ENCODE results near the gene AGTRAP. TPM values are rescaled to one million over a fixed set of nuclear protein-coding genes. Genes with fewer than 3 reads are reported as not detected.

The AGTRAP gene
- total and polyA plus RNA-seq, 9 of the 15 experiments (the other 6 are each of a cell fraction or from before 2014, with no cell fraction given): 26.8 to 105 (median 57.5) TPM

DNA sequence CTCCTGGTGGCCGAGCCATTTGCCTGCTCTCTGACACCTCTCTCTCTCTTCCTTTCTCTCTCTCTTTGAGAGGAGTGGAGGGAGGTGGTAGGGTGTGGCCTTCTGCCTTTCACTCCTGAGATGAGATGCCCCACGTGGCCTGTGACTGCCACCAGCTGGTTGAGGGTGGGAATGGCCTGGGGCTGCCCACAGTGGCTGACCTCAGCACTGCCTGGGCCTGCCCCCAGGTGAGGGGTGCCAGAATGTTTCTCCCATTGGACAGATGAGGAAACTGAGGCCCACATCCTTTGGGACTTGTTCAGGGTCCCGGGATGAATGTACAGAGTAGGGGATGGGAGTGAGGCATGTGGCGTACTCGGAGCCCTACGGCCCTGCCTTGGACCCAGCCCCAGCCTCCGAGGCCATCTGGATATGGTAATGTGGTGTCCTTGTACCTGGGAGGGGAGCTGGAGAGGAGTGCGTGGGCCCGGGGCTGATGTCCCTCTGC lies 13.3 kb downstream of the AGTRAP start (continued):
- TF ChIP-seq, protein P1, sequence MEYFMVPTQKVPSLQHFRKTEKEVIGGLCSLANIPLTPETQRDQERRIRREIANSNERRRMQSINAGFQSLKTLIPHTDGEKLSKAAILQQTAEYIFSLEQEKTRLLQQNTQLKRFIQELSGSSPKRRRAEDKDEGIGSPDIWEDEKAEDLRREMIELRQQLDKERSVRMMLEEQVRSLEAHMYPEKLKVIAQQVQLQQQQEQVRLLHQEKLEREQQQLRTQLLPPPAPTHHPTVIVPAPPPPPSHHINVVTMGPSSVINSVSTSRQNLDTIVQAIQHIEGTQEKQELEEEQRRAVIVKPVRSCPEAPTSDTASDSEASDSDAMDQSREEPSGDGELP (CRISPR knock-in tag; IDR thresholded peaks at IDR 0.05; ENCODE audit: borderline replicate concordance): peak; percentile 94
- peak; percentile 44; the same call in 1 of the 2 replicates for TF ChIP-seq HCFC1 (IDR thresholded peaks at IDR 0.05; ENCODE audit: low read depth, low read length)
- TF ChIP-seq SP1 (CRISPR knock-in tag; IDR thresholded peaks at IDR 0.05): peak; percentile 71; the same call in 1 of the 2 replicates
- no peak for TF ChIP-seq CREBBP (IDR thresholded peaks at IDR 0.05; ENCODE audit: low read depth, low read length)
- TF ChIP-seq CBX5 (IDR thresholded peaks at IDR 0.05; ENCODE audit: borderline replicate concordance, low read depth): no peak
- TF ChIP-seq HDGF (IDR thresholded peaks at IDR 0.05): 0 out of 2 replicates have a peak, but pooled peaks have one; percentile 71
- no peak for TF ChIP-seq ZNF23 (CRISPR knock-in tag; IDR thresholded peaks at IDR 0.05)
- TF ChIP-seq, protein P2, sequence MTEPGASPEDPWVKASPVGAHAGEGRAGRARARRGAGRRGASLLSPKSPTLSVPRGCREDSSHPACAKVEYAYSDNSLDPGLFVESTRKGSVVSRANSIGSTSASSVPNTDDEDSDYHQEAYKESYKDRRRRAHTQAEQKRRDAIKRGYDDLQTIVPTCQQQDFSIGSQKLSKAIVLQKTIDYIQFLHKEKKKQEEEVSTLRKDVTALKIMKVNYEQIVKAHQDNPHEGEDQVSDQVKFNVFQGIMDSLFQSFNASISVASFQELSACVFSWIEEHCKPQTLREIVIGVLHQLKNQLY (CRISPR knock-in tag; conservative IDR thresholded peaks at IDR 0.05): peak; percentile 51 to 54; a peak in 2 of 4 replicates
- no peak for TF ChIP-seq ASH1L (IDR thresholded peaks at IDR 0.05; ENCODE audit: borderline replicate concordance, low read depth, partially characterized antibody)
- peak in 1 of 2 experiments; percentile 76; a peak in 2 of 4 replicates for TF ChIP-seq RCOR1 (IDR thresholded peaks at IDR 0.05; ENCODE audit: borderline replicate concordance in 1 of 2, low read depth in 2 of 2, low read length in 2 of 2)
- peak; percentile 14; the same call in 1 of the 2 replicates for TF ChIP-seq HIVEP1 (CRISPR knock-in tag; IDR thresholded peaks at IDR 0.05)
- peak; percentile 28; the same call in 1 of the 2 replicates for TF ChIP-seq MTA1 (IDR thresholded peaks at IDR 0.05; ENCODE audit: borderline replicate concordance)
- TF ChIP-seq, protein P3, sequence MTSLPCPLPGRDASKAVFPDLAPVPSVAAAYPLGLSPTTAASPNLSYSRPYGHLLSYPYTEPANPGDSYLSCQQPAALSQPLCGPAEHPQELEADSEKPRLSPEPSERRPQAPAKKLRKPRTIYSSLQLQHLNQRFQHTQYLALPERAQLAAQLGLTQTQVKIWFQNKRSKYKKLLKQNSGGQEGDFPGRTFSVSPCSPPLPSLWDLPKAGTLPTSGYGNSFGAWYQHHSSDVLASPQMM (CRISPR knock-in tag; IDR thresholded peaks at IDR 0.05): no peak
- TF ChIP-seq, protein P4, sequence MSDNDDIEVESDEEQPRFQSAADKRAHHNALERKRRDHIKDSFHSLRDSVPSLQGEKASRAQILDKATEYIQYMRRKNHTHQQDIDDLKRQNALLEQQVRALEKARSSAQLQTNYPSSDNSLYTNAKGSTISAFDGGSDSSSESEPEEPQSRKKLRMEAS (CRISPR knock-in tag; IDR thresholded peaks at IDR 0.05): peak; percentile 96
- TF ChIP-seq SETDB1 (IDR thresholded peaks at IDR 0.05; ENCODE audit: low read length): no peak
- TF ChIP-seq RBM34 (IDR thresholded peaks at IDR 0.05; ENCODE audit: borderline replicate concordance, insufficient read depth, low read length): no peak
- peak; percentile 56; the same call in 1 of the 2 replicates for TF ChIP-seq L3MBTL2 (IDR thresholded peaks at IDR 0.05)
- no peak for TF ChIP-seq HMG20A (CRISPR knock-in tag; conservative IDR thresholded peaks at IDR 0.05)
- TF ChIP-seq DIDO1 (tag; IDR thresholded peaks at IDR 0.05; ENCODE audit: low read depth): no peak
- TF ChIP-seq SMAD4 (CRISPR knock-in tag; conservative IDR thresholded peaks at IDR 0.05): peak; percentile 47; the same call in 1 of the 2 replicates
- no peak for TF ChIP-seq SMARCA4 (IDR thresholded peaks at IDR 0.05)
- TF ChIP-seq E2F3 (CRISPR knock-in tag; IDR thresholded peaks at IDR 0.05): no peak
- TF ChIP-seq TEAD4 (IDR thresholded peaks at IDR 0.05; ENCODE audit: low read length): peak; percentile 20; the same call in 1 of the 2 replicates
- no peak for TF ChIP-seq TEAD4 (CRISPR knock-in tag; IDR thresholded peaks at IDR 0.05; ENCODE audit: borderline replicate concordance)
- TF ChIP-seq TBP (optimal IDR thresholded peaks at IDR 0.05; ENCODE audit: low read depth, low read length): peak; percentile 23
- no peak for TF ChIP-seq NELFE (IDR thresholded peaks at IDR 0.05; ENCODE audit: insufficient read depth, insufficient read length)
- TF ChIP-seq, protein P5, sequence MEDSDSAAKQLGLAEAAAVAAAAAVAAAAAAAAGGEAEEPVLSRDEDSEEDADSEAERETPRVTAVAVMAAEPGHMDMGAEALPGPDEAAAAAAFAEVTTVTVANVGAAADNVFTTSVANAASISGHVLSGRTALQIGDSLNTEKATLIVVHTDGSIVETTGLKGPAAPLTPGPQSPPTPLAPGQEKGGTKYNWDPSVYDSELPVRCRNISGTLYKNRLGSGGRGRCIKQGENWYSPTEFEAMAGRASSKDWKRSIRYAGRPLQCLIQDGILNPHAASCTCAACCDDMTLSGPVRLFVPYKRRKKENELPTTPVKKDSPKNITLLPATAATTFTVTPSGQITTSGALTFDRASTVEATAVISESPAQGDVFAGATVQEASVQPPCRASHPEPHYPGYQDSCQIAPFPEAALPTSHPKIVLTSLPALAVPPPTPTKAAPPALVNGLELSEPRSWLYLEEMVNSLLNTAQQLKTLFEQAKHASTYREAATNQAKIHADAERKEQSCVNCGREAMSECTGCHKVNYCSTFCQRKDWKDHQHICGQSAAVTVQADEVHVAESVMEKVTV (CRISPR knock-in tag; IDR thresholded peaks at IDR 0.05): peak; percentile 93
